GM21360 (cell line): ENCODE measurements around the gene DPT.

ENCODE experiments used
- ATAC-seq: cut with Tn5 transposase; IDR thresholded peaks from one replicate; pipeline ENCODE4 v1.9.1; 2021; ENCODE audit warnings: mild to moderate bottlenecking, moderate library complexity; ENCODE audit not compliant: unreplicated experiment

The DPT gene

GRCh38 chr1:168706391-168706992 lies 22.5 kb downstream of the DPT start:
- no peak for ATAC-seq

DNA sequence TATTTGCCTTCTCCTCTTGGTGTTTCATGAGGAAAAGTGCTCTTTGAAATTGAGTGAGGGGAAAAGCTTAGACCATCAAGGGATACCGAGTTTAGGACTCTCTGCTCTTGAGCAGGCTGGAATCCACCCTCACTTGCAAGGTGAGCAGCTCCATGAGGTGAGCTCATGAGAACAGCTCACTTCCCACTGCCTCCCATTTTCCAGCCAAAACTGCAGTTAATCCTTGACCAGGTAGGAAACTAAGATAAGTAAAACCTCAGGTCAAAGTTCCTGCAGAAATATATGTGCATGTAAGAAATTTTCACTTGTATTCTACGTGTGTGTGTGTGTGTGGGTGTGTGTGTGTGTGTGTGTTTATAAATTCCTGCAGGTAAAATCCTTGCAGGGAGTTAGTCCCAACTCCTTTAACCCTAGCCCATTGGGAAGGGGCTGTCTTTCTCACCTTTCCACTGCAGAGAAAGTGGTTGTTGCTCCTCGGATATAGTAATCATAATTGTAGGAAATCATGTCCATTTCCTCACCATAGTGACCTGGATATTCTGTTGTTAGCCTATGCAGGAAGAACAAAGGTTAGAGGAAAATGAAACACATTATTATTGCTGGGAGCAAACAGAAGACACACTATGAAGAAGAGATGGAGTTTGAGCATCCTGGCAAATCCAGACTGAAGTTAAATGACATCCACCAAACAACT lies 28.3 kb downstream of the DPT start:
- no peak for ATAC-seq

DNA sequence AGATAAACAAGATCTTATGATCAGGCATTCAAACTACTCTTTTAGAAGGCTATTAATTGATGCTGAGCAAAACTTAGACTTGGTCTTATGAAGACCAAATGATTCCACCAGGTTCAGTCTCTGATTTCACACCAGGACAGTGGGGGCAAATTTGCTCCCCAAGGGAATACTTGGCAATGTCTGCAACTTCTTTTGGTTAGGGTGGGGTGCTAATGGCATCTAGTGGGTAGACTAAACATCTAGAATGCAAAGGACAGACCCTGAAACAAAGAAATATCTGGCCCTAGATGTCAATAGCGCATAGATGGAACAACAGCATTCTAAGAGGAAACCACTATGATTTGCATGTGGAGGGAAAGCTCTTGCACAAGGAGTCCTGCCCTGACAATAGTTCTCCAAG lies 30.6 kb downstream of the DPT start:
- no peak for ATAC-seq

- ATAC-seq: no peak
Observed at GRCh38 chr1:168697356-168698126, 31.5 kb downstream of the DPT start.

DNA sequence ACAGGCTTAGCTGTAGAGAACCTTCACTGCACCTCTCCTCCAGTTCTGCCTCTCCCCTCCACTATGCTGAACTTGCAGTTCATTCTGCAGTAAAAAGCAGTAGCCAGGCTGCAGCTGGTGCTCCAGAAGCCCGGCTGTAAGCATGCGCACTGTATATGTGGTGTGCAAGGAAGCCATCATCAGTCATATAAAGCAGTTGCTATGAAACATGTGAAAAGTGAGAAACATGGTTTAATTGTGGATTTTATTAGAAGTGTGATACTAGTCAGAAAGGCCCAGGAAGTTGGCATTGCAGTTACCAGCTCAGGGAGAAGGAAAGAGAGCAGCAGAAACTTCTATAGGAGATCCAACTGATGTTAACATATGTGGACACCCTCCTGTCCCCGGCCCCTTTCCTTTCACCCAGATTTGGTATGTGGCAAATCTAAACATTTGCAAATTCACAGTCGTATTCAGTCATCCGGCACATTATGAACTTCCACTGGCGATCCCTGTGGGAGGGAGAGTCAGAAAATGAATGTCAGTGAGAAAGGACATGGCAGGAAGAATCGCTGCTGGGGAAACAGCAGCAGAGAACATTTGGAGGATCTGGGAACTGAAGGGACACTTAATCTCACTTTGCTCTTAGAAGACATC lies 32.8 kb downstream of the DPT start:
- no peak for ATAC-seq

DNA sequence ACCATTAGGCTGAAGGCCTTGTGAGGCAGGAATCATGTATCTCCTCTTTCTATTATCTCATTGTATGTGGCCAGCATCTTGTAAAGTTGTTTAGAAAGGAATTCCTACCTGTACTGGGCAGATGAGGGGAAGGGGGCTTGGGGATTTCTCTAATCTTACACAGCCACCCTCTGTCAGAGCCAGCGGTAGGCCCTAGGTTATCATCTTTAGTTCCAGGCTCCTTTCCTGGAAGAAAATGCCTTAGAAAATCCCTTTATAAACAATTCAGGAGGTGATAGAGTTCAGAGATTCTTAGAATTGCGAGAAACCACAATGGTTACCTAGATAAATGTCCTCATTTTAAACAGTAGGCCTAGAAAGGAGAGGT lies 35.2 kb downstream of the DPT start:
- ATAC-seq: no peak

GRCh38 chr1:168693197-168693871 lies 35.7 kb downstream of the DPT start:
- no peak for ATAC-seq

DNA sequence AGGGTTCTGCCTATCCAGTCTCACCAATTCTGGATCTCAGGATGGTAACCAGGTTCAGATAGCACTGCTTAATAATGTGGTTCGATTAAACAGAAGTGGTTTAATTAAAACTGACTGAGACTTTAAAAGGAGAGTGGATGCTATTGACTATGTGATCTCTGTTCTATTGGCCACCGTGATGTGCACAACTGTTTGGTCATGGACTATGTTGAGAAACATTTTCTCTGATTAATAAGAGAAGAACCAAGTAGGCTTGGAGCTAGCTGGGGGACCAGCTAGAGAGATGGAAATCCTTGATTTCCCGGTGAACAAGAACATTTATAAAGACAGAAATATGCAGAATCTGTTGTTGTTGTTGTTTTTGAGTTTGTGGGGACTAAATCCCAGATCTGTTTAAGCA lies 36.5 kb downstream of the DPT start:
- no peak for ATAC-seq

GRCh38 chr1:168691541-168691940 lies 37.5 kb downstream of the DPT start:
- no peak for ATAC-seq

- no peak for ATAC-seq
Observed at GRCh38 chr1:168689726-168690602, 39.0 kb downstream of the DPT start.

GRCh38 chr1:168689327-168689657 lies 39.7 kb downstream of the DPT start:
- ATAC-seq: no peak

GRCh38 chr1:168688644-168689326 lies 40.2 kb downstream of the DPT start:
- ATAC-seq: no peak

DNA sequence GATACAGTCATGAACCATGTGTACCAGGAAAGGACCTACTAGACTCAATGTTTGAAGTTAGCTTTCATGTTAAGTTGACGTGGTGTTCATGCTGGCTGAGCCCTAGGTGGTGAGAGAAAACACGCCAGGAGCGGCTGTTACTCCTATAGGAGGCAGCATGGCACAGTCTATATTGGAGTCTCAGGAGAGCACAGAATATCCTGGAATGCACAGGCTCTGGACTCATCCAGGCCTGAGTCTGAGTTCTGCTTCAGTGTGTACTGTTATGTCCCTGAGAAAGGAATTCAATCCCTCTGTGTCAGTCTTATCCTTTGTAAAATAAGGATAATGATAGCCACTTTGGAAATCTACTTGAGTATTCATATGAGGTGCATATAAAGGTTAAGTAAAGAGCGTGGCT lies 41.2 kb downstream of the DPT start:
- no peak for ATAC-seq

GRCh38 chr1:168686666-168687065 lies 42.3 kb downstream of the DPT start:
- no peak for ATAC-seq

DNA sequence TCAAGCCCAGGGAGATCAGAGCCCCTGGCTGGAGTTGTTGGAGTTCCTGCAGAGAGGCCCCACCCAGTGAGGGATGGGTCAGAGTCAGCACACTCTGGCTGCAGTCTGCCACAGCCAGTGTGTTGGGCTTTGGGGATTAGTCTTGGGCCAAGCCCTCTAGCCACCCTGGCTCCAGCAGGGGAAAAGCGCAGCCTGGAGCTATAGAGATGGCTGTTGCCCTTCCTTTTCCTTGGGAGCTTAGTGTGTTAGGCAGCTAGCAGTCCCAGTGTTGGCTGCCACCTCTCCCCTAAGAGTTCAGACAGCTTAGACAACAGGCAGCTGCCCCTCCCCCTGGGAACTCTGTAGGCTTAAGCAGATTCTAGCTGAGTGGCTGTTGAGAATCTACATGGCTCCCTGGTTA lies 45.1 kb downstream of the DPT start:
- ATAC-seq: no peak

DNA sequence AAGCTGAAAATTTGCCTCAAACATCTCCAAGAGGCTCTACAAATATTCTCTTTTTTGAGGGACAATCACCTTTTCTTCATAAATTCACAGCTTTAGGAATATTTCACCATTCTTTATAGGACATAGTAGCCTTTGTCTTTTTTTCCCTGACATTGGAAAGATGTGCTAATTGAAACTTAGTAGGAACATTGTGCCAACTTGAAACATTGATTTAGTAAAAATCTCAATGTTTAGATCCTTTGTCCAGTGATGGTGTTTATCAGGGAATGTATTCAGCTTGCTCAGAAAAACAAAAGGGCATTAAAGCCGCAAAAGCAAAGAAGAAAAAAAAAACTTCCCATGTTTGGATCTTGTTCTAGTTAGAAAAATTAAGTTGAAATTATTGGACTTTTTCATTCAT lies 52.1 kb downstream of the DPT start:
- no peak for ATAC-seq

GRCh38 chr1:168676029-168676812 lies 52.8 kb downstream of the DPT start:
- ATAC-seq: no peak

DNA sequence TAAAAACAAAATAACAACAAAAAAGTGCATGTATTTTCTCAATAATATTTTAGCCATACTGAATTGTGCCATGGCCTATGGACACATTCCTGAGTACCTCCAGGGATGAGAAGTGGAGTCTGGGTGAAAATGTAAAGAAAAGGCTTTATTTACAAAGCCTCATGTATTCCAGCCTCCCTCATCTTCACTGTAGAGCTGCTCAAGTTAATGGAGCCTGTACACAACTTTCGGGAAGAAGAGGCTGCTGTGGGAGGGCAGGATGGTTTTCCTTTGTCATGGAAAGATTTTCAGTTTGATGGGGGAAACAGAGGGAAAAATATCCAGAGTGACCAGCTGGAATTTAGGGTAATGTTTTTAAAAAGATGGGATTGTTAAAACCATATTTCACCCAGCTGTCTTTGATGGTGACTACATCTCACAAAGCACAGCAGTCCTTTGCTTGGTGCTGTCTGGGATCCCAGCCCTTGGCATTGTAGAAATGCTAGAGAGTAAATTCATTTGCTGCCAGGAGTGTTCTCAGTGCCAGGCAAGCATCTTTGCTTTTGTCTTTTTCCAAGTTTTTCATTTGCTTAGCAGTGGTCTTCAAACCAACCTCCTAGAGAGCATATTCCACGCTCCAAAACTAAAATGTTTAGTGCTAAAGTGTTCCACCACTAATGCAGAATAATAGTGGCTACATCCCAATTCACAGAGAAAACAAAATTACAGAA lies 54.9 kb downstream of the DPT start:
- no peak for ATAC-seq
